Spleen (tissue), 11 donors: Measurements from ENCODE around the gene TSPAN12. TPM values are rescaled to one million over a fixed set of nuclear protein-coding genes. Genes with fewer than 3 reads are reported as not detected.

Source experiments
- DNase-seq: peaks from one replicate; pipeline ENCODE4 v3.0.0-alpha.2; 2020
- H3K27ac ChIP-seq, 8 donors: fragments of 200-600 bp; sonication (generic) in 7 of 8; 1 replicate in 4 of 8; 2 replicates in 4 of 8; pipeline versions ENCODE4 v1.5.0 to v1.8.0; 2016 to 2021; ENCODE audit warnings: inconsistent platforms in 4 of 8, mild to moderate bottlenecking in 4 of 8, moderate library complexity in 1 of 8
- H3K27me3 ChIP-seq, 7 donors: fragments of 200-600 bp; sonication (generic) in 6 of 7; replicated peaks in 1 of 7; 1 replicate in 4 of 7; 2 replicates in 3 of 7; pipeline versions ENCODE4 v1.5.0 to v1.8.0; 2016 to 2021; ENCODE audit warnings: inconsistent platforms in 3 of 7, mild to moderate bottlenecking in 1 of 7
- H3K36me3 ChIP-seq, 6 donors: fragments of 200-600 bp; sonication (generic) in 5 of 6; 1 replicate in 4 of 6; 2 replicates in 2 of 6; pipeline versions ENCODE4 v1.5.0 to v1.8.0; 2016 to 2021; ENCODE audit warnings: inconsistent platforms in 2 of 6
- H3K4me1 ChIP-seq, 6 donors: fragments of 200-600 bp; sonication (generic) in 5 of 6; 1 replicate in 3 of 6; 2 replicates in 3 of 6; pipeline versions ENCODE4 v1.5.0 to v1.8.0; 2016 to 2021; ENCODE audit warnings: inconsistent platforms in 3 of 6
- H3K4me3 ChIP-seq, 8 donors: fragments of 200-600 bp; sonication (generic) in 7 of 8; 1 replicate in 4 of 8; 2 replicates in 4 of 8; pipeline versions ENCODE4 v1.5.0 to v1.8.0; 2016 to 2021; ENCODE audit warnings: inconsistent platforms in 4 of 8, mild to moderate bottlenecking in 4 of 8, moderate library complexity in 2 of 8
- H3K9me3 ChIP-seq, 8 donors: fragments of 200-600 bp; sonication (generic) in 7 of 8; 1 replicate in 4 of 8; 2 replicates in 4 of 8; pipeline versions ENCODE4 v1.5.0 to v1.8.0; 2016 to 2021; ENCODE audit warnings: inconsistent platforms in 4 of 8
- POLR2A ChIP-seq, 3 donors: fragments of 450-650 bp; IDR thresholded peaks; one replicate each; pipeline ENCODE4 v1.5.1; 2017; ENCODE audit warnings: antibody characterized with exemption in 3 of 3, mild to moderate bottlenecking in 1 of 3
- POLR2AphosphoS5 ChIP-seq, 3 donors: sonication (generic); formaldehyde crosslinking; IDR thresholded peaks; one replicate each; pipeline ENCODE4 v1.5.1; 2017; ENCODE audit warnings: antibody characterized with exemption in 3 of 3
- WGBS, 5 donors: extraction: QIAGEN DNeasy Blood & Tissue Kit in 3 of 5; methylation state at CpG; one replicate each; pipeline versions ENCODE4 v1.1.5 to v1.1.7; 2013 to 2018; 5-methylcytosine and 5-hydroxymethylcytosine counted together
- intact Hi-C: fragments of 100-400 bp; cut with DNase I; formaldehyde crosslinking; loops from one replicate; pipeline ENCODE4 v1.15.0; 2023; ENCODE audit warnings: low total_unique reads
- polyA plus RNA-seq, 3 donors: library from polyadenylated mRNA; stranded (reverse); fragments of 200-250 nt; gene quantifications; one replicate each; pipeline ENCODE4 v1.2.1, GENCODE V29; 2013
- total RNA-seq, 7 donors: library from RNA; depleted of rRNA in 3 of 7; stranded (reverse); fragments of >200 nt in 3 of 7; fragmentation: NEBNext Ultra II Directional in 4 of 7; extraction: Animal tissue kit (Norgen Biotek cat#: 25700) in 4 of 7; gene quantifications; one replicate each; pipeline versions ENCODE4 v1.1.0 to v1.2.1, GENCODE V29; 2016 to 2021
- TF ChIP-seq, protein P1 (sequence below), 11 experiments: fragments of 200-600 bp in 7 of 11; fragments of 450-650 bp in 4 of 11; sonication (generic) in 4 of 11; IDR thresholded peaks in 8 of 11; conservative IDR thresholded peaks in 3 of 11; 1 replicate in 7 of 11; 2 replicates in 4 of 11; pipeline versions ENCODE4 v1.4.0 to v1.8.0; 2016 to 2021; ENCODE audit warnings: antibody characterized with exemption in 11 of 11, inconsistent platforms in 4 of 11, mild to moderate bottlenecking in 1 of 11
- donor health status: healthy with polysubstance abuse.
- donor health status: DM: no; HTN: no; CAD: no; lungs with moderate emphysema.
- donor health status: DM: no; HTN: no; CAD: no.
- donor health status: Bipolar disorder and iron deficiency.
- donor health status: healthy.
- donor health status: DM: no; HTN: no; CAD: no.
- donor health status: DM: yes; HTN: yes; CAD: no.

TSPAN12 gene
- total and polyA plus RNA-seq, 10 donors: 4.7 to 61.2 (median 41.4) TPM

DNA sequence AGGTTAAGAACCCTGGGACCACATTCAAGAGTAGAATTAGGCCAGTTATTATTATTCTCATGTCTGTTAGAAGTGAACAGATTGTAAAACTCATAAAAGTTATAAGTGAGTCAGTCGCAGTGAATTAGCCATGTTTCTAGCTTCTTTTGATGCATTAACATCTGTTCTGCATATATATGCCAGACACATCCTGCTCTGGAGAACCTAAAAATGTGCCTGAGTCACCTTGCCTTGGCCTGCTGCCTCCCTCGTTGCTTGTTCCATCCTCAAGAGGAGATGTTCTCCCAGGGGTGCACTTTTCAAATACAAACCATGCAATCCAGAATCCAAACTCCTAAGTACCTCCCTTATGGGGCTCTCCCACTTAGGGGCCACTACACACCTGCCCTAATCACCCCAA lies 14.8 kb downstream of the TSPAN12 start:
- H3K4me1 ChIP-seq: peaks cover 0 to 2% (median 0%) of the 10 kb centered on the region in 6 donors

GRCh38 chr7:120842121-120842621 lies 15.8 kb downstream of the TSPAN12 start:
- TF ChIP-seq, protein P1, sequence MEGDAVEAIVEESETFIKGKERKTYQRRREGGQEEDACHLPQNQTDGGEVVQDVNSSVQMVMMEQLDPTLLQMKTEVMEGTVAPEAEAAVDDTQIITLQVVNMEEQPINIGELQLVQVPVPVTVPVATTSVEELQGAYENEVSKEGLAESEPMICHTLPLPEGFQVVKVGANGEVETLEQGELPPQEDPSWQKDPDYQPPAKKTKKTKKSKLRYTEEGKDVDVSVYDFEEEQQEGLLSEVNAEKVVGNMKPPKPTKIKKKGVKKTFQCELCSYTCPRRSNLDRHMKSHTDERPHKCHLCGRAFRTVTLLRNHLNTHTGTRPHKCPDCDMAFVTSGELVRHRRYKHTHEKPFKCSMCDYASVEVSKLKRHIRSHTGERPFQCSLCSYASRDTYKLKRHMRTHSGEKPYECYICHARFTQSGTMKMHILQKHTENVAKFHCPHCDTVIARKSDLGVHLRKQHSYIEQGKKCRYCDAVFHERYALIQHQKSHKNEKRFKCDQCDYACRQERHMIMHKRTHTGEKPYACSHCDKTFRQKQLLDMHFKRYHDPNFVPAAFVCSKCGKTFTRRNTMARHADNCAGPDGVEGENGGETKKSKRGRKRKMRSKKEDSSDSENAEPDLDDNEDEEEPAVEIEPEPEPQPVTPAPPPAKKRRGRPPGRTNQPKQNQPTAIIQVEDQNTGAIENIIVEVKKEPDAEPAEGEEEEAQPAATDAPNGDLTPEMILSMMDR (IDR thresholded peaks at IDR 0.05 in 8 of 11, conservative IDR thresholded peaks at IDR 0.05 in 3 of 11): no peak
- no peak for TF ChIP-seq POLR2A (IDR thresholded peaks at IDR 0.05)
- no peak for TF ChIP-seq POLR2AphosphoS5 (IDR thresholded peaks at IDR 0.05)
- Histone ChIP-seq H3K27me3 (no peaks in the 10 kb centered on the region), H3K4me3 (no peak overlapping the region), H3K36me3 (no peaks in the 10 kb centered on the region), H3K9me3 (no peaks in the 10 kb centered on the region), H3K27ac (no peak overlapping the region), H3K4me1 (peaks cover 0 to 8% (median 0%) of the 10 kb centered on the region in 6 donors)
- no peak for DNase-seq
- intact Hi-C loops: no loop called here
- WGBS, 5 donors: 75 to 85% (median 84%) methylated on average over 4 of the region's 4 CpGs

More for the DNA sequence above, 14.8 kb downstream of the TSPAN12 start:
- Histone ChIP-seq H3K27ac (no peak overlapping the region), H3K4me3 (no peak overlapping the region), H3K36me3 (no peaks in the 10 kb centered on the region), H3K27me3 (no peaks in the 10 kb centered on the region), H3K9me3 (no peaks in the 10 kb centered on the region)
- 73 to 81% (median 79%) methylated on average over 2 of the region's 2 CpGs for WGBS, 5 donors
- intact Hi-C loops: no loop called here
- DNase-seq: no peak
- no peak for TF ChIP-seq POLR2A (IDR thresholded peaks at IDR 0.05)
- TF ChIP-seq, protein P1 (IDR thresholded peaks at IDR 0.05 in 8 of 11, conservative IDR thresholded peaks at IDR 0.05 in 3 of 11): no peak
- TF ChIP-seq POLR2AphosphoS5 (IDR thresholded peaks at IDR 0.05): no peak

DNA sequence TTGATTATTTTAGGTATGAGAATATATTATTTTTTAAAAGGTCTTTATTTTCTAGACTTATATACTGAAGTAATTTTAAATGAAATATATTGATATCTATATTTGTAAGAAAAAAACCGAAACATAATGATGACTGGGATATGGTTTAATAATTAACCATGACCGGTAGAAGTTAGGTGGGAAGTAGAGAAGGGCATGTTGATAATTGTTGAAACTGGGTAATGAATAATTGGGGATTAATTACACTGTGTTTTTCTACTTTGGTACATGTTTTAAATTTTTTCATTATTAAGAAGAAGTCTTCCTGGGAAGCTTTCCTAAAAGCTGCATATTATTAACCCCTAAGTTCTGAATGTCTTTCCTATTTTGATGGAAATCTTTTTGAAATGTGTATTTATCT lies 16.3 kb downstream of the TSPAN12 start:
- peaks cover 0 to 8% (median 0%) of the 10 kb centered on the region in 6 donors for H3K4me1 ChIP-seq
- H3K9me3 ChIP-seq: no peaks in the 10 kb centered on the region
- no peaks in the 10 kb centered on the region for H3K36me3 ChIP-seq
- H3K4me3 ChIP-seq: no peak overlapping the region
- WGBS, 5 donors: 87 to 94% (median 92%) methylated on average over 2 of the region's 2 CpGs
- DNase-seq: no peak
- TF ChIP-seq, protein P1 (IDR thresholded peaks at IDR 0.05 in 8 of 11, conservative IDR thresholded peaks at IDR 0.05 in 3 of 11): no peak
- TF ChIP-seq POLR2AphosphoS5 (IDR thresholded peaks at IDR 0.05) (no peak), POLR2A (IDR thresholded peaks at IDR 0.05) (no peak)
- intact Hi-C loops: no loop called here
- H3K27ac ChIP-seq: no peak overlapping the region
- H3K27me3 ChIP-seq: no peaks in the 10 kb centered on the region

DNA sequence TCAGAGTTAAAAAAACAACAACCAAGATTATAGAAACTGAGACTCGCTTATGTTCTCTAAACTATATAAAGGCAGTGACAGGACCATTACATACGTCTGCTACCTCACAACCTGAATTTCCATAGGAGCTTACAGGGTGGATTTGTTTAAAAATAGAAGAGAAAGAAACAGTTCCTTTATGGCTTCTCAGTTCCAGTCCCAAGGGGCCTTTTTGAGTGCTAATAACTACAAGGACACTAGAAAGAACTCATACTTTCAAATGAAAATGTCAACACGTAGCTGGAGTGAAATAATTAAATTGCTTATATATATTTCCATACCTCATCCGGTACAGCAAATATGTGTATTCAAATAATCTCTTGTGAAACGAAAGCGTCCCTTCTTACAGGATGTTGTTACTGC lies 19.7 kb downstream of the TSPAN12 start:
- 56 to 78% (median 64%) methylated on average over 6 of the region's 6 CpGs for WGBS, 5 donors

More for the DNA sequence above, 19.7 kb downstream of the TSPAN12 start:
- intact Hi-C loops: no loop called here
- no peaks in the 10 kb centered on the region for H3K9me3 ChIP-seq
- H3K4me3 ChIP-seq: peak overlapping the region in 1 of 8 donors; percentile 1
- peaks cover 0 to 8% (median 0%) of the 10 kb centered on the region in 6 donors for H3K4me1 ChIP-seq
- no peak for DNase-seq
- no peaks in the 10 kb centered on the region for H3K36me3 ChIP-seq
- H3K27me3 ChIP-seq: no peaks in the 10 kb centered on the region
- H3K27ac ChIP-seq: peak overlapping the region in 6 of 8 donors; percentile 10 to 73 (median 57)
- TF ChIP-seq POLR2AphosphoS5 (IDR thresholded peaks at IDR 0.05): no peak
- TF ChIP-seq, protein P1 (IDR thresholded peaks at IDR 0.05 in 8 of 11, conservative IDR thresholded peaks at IDR 0.05 in 3 of 11): no peak
- no peak for TF ChIP-seq POLR2A (IDR thresholded peaks at IDR 0.05)
